HG03378 (cell line): ENCODE data around the gene SAYSD1.
"Not testable (repeated sequence)": the region's sequence is repeated elsewhere in the genome, so short reads cannot be mapped to it uniquely, and the experiment has no call there.

ENCODE experiments used
- ATAC-seq: cut with Tn5 transposase; IDR thresholded peaks from one replicate; pipeline ENCODE4 v1.9.1; 2021; ENCODE audit warnings: mild to moderate bottlenecking, moderate library complexity; ENCODE audit not compliant: unreplicated experiment

SAYSD1 gene

GRCh38 chr6:39114704-39115599, at the start of gene SAYSD1:
SAYSD1 (minus strand) TSS chr6:39115186; CDS start chr6:39115089, 97 bp downstream.
- ATAC-seq, result peak; percentile 87

- no peak for ATAC-seq
These were observed 42.5 kb upstream of the SAYSD1 start for GRCh38 chr6:39157511-39157910.

- no peak for ATAC-seq
These were observed 41.8 kb upstream of the SAYSD1 start for GRCh38 chr6:39156801-39157200.

DNA sequence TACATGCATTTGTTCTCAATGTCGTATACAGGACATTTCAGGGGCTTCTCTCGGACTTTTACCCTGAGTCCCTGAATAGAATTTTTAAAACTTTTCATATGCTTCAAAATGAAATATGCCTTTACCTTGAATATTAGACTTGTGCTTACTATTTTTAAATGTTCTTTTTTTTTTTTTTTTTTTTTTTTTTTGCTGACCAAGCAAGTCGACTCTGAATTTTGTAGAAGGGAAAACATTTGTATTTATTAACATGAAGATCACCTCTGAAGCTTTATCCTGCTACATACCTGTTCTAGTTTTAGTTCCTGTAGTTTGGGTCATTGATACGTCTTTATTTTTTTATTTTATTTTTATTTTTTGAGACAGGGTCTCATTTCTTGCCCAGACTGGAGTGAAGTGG, 39.7 kb upstream of the SAYSD1 start:
- no peak for ATAC-seq

GRCh38 chr6:39153766-39154397, 38.9 kb upstream of the SAYSD1 start:
- ATAC-seq, result no peak

DNA sequence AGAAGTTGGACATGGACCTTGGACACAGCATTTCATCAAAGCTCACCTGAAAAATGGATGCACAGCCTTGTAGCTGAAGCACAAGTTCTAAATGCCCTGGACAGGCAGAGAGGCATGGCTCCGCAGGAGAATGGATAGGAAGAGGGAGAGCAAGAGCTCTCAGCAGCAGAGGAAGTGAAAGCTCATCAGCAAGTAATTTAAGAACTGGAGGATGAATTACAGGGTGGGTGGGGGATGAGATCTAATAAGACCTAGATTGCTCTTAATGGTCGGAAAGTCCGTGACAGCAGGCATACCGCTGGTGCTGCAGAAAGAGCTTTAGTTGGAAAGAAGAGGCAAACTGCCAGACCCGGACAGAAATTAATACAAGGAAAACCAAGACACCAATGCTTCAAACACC, 37.3 kb upstream of the SAYSD1 start:
- ATAC-seq, result no peak

DNA sequence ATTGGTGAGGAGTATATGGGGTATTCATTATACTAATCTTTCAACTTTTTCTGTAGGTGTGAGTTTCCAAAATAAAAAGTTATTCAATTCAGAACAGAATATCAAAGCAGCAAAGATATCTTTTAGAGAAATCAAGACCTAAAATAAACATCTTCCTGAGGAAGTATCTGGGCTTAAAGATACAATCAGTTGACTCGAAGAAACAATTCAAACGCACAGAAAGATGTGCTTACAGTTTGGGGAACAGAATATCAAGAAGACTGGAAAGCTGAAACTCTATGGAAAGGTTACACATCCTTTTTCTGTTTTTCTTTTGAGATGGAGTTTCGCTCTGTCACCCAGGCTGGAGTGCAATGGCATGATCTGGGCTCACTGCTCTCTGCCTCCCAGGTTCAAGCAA, 36.2 kb upstream of the SAYSD1 start:
- ATAC-seq, result no peak

- no peak for ATAC-seq
These were observed 29.6 kb upstream of the SAYSD1 start for GRCh38 chr6:39144481-39145173.

- ATAC-seq, result no peak
These were observed 28.4 kb upstream of the SAYSD1 start for GRCh38 chr6:39143238-39143930.

DNA sequence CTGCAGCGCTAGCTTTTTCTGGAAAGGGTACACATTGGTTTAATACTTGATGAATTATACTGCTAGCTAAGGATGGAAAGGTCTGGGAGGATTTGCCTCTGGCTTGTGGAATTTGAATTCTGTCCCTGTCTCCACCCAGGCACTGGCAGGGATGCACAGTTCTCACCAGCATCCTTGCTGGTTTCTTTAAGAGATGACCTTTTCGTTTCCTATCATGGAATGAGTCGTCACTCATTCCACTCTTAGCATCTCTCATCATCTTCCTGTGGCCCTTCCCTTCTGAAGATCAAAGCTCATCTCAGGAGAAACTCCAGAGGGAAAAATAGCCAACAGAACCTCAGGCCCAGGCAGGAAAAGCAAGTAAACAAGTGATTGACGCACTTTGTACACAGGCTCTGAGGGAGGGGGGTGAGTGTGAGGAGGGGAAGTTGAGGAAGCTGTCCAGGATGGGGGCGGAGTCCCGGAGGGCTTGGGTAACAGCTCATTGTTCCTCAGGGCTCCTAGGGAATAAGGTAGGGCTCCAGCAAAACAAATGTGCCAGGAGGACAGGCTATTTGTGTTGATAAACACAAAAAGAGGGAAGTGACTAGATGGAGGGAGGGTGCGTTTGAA, 25.7 kb upstream of the SAYSD1 start:
- no peak for ATAC-seq

DNA sequence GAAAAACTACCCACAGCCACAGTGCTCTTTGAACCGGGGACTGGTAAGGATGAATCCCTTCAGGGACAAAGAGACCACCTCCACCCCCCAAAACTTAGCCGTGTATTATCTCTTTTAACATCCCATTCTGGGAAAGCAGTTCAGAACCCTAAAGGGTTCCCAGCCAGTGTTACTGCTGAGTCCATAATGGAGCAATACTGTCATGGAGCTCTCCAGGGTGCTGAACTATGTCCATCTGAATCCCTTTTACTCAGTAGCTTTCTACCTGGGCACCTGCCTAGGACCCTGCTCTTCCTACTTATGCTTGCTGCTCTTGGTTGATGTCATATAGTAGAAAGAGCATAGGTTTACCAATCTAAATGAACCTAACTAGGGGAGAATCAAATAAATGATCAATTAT, 22.3 kb upstream of the SAYSD1 start:
- ATAC-seq, result no peak

DNA sequence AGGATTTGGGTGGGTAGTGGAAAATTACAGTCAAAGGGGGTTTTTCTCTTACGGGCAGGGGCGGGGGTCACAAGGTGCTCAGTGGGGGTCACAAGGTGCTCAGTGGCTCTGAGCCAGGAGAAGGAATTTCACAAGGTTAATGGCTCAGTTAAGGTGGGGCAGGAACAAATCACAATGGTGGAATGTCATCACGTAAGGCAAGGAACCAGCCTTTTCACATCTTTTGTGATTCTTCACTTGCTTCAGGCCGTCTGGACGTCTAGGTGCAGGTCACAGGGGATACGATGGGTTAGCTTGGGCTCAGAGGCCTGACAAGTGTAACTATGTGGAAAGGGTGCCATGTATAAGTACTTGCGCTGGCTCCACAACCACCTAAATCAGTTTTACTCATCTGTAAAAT, 21.2 kb upstream of the SAYSD1 start:
- ATAC-seq, result not testable (repeated sequence)

DNA sequence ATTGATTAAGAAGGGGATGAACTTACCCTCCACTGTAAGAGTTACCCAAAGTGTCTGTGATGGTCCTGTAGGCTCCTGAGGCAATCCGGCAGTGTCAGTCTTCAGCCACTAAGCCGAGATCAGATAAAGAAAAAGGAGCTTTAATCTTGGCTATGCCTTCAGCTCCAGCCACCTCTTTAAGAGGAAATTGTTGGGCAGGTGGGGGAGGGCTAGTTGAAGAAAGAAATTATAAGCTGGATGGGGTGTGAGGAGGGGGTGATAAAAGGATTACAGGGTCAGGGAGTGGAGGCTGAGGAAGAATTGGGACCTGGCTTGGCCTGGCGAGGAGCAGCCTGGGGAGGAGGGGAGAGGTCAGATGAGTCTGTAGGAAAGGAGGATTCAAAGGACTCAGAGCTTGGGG, 19.8 kb upstream of the SAYSD1 start:
- ATAC-seq, result not testable (repeated sequence)

DNA sequence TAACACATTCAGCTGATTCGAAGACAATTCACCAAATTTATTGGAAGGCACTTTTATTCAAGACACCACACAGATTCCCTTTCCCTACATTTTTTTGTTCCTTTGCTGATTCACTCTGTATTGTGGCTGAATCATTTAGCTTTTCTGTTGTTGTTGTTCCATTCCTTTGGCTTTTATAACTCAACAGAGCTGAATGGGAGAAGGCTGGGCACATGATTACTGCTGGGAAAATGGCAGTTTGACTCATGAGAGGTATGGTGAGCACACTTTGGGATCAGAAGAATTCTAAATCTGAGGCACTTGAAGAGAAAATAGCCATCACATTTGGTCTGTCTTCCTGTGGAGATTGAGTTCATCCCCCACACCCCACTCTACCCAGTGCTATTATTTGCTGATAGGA, 15.7 kb upstream of the SAYSD1 start:
- no peak for ATAC-seq

GRCh38 chr6:39128832-39129231, 13.8 kb upstream of the SAYSD1 start:
- ATAC-seq, result no peak

GRCh38 chr6:39128106-39128505, 13.1 kb upstream of the SAYSD1 start:
- no peak for ATAC-seq

DNA sequence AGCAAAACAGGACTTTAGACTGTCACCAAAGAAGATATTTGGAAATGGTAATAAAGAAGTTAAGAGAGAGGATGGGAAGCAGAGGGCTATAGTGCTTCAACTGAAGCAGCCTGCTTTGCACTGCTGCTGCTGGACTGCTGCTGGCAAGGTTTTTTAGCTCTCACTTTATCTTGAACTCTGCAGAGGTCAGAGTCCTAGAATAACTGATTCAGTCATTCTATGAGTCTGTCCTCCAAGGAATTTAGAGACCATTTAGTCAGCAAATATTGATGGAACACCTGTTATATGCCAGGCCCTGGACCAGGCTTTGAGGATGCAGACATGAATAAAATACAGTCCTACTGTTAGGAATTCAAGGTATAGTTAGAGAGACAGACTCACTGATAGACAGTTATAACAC, 9.1 kb upstream of the SAYSD1 start:
- no peak for ATAC-seq

DNA sequence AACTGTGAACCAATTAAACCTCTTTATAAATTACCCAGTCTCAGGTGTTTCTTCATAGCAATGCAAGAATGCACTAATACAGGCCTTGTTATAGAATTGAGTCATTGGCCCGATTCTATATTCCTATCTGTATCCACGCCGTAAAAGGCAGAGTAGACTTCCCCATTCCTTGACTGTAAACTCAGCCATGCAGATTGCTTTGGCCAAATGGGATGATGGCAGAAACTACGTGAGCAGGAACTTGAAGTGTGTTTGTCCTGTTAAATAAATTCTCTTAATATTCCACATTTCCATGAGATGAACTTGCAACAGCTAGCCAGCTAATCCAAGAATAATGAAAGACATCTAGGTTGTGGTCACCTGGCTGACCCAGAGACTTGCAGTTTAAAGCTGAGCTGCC, 3.9 kb upstream of the SAYSD1 start:
- ATAC-seq, result no peak

DNA sequence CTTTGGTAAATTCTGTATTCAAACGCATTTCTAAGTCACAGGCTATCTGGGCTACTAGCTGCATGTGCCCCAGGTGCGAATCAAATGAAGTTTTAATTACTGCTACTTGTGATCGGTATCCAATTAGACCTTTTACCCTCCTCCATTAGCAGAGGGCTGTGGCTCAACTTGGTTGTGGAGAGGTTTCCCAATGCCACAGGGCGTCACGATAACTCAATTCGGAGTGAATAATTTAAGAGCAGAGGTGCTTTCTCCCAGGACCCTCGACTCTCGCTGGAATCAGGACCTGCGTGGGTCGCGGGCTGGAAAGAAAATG, 640 bp downstream of the SAYSD1 start:
- peak; percentile 35 for ATAC-seq

GRCh38 chr6:39113788-39114187, 1.2 kb downstream of the SAYSD1 start:
- no peak for ATAC-seq

GRCh38 chr6:39111280-39111679, 3.7 kb downstream of the SAYSD1 start:
- no peak for ATAC-seq
